Measurements from ENCODE around the gene CCDC158.
"Not testable (repeated sequence)": the region's sequence is repeated elsewhere in the genome, so short reads cannot be mapped to it uniquely, and the experiment has no call there.

Gene CCDC158

DNA sequence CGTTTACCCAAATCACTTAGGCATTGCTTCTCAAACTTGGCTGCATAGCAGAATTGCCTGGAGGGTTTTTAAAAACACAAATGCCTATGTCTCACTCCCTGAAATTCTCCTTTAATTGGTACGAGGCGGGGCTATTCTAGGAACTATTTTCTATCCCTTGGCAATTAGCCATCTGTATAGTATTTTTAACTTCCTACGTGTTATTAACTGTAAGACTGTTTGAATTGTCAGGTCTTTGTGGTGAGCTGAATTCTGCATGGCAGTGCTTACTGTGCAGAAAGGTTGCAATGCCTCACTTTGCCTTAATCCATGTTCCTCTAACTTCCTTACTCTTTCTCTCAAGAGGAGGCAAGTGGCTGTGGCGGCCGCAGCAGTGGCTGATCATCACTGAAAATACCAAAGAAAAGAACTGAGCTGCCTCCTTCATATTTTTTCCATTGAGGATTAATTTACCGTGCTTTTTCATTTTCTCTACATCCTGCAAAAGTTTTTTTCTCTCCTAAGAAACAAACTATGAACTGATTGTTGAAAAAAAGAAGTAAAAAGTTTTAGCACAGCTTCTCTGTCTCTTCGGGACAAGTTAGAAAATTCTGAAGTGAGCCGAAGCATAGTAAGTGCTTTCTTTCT, 14.1 kb upstream of the CCDC158 start, which contains the start of gene SHROOM3:
SHROOM3 (plus strand) TSS at position 329 of the 627 bp plus-strand sequence. CDS start 824 bp downstream, outside the sequence.
- intact Hi-C loops (cut with DNase I): loop anchor here (5.0 kb wide), 1 partner anchor 62 kb away; no protein-coding TSS in a partner anchor
- DNase-seq: no peak

DNA sequence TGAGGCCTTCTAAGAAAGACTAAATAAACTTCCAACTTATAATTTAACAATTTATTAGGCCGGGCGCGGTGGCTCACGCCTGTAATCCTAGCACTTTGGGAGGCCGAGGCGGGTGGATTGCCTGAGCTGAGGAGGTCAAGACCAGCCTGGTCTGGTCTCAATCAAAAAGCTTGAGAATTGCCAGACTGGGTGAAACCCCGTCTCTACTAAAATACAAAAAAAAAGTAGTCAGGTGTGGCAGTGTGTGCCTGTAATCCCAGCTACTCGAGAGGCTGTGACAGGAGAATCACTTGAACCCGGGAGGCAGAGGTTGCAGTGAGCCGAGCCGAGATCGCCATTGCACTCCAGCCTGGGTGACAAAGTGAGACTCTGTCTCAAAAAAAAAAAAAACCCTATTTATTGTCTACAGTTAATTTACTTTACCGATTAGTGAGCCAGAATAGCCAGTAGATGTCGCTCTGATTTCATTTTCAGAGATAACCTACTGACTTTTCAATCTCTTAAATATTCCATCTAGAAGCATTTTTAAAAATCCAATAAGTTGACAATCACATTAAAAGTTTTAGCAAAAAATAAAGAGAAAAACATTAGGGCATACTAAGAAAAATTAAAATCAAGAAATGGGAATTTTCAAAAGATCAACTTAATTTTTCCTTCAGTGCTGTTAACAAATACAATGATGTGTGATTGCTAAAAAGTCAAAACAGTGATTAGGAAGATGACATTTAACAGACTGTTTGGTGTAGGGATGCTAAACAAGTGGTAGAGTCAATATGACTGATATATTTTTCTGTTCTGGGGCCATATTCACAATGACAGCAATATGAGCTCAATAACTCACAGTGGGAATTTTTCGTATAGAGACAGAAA, 9.8 kb upstream of the CCDC158 start:
- peak in 5 of 42 donors; percentile 20 to 55 (median 43) for DNase-seq
- intact Hi-C loops (cut with DNase I): no loop called here

DNA sequence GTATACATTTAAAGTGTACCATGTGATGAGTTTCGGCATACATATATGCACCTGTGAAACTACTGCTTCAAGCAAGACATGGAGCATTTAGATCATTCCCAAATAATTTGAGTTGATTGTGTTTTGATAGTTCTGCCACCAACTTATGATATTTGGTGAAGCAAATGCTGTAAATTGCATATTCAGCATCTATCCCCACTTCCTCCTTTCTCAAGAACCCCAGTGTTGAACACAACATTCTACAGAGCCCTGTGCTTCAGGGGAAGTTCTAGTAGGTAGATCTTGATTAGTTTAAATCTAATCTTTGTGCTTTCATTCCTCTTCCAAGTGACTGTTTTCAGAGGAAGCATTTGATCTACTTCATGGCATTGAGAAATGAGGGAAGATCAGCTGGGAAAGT, 8.7 kb upstream of the CCDC158 start:
- no peak for DNase-seq

DNA sequence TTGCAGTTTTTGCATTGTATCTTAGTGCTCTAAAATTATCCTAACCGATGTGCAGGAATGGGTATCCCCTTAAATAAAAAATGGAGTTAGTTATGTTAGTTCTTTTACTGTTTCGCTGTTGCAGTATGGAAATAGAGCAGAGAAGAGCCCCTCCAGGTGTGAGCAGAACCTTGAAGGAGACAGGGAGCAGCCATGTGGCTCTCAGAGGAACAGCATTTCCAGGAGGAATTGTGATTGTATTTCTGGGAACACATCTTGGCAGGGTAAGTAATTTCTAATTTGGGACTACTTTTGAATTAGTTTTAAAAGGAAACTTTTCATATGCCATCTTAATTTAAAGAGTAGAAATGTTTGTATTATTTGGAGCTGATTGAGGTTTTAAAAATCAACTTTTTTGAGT, 5.3 kb upstream of the CCDC158 start:
- DNase-seq: no peak
- intact Hi-C loops (cut with DNase I): no loop called here

More for the DNA sequence above, 8.7 kb upstream of the CCDC158 start:
- intact Hi-C loops (cut with DNase I): no loop called here

DNA sequence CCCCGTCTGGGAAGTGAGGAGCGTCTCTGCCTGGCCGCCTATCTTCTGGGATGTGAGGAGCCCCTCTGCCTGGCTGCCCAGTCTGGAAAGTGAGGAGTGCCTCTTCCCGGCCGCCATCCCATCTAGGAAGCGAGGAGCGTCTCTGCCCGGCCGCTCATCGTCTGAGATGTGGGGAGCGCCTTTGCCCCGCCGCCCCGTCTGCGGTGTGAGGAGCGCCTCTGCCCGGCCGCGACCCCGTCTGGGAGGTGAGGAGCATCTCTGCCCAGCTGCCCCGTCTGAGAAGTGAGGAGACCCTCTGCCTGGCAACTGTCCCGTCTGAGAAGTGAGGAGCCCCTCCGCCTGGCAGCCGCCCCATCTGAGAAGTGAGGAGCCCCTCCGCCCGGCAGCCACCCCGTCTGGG, 2.2 kb upstream of the CCDC158 start:
- intact Hi-C loops (cut with DNase I); DNase-seq: not testable (repeated sequence)

DNA sequence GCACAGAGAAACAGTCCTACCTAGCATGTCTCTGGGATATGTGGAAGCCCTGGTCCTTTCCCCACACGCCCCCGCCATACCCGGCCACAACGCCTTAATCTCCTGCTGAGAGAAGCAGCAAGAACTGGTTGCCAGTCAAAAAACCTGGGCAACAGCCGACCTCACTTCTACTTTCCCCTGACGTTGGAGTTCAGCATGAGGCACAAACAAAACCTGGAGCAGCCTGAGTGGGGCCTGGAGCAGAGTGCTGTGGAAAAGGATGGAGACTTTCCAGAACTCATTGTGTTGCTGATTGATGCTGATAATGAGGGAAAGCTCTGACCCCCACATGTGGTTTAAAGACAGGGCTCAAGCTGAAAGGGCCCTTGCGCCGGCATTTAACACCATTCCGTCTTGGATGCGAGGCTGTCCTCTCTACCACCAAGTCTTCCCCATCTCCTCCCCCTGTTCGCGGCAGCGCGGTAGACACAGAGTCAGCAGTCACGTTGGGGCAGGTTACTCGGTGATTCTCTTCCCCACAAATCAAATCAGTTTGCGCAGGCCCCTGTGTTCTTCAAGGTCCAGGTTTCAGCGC, 666 bp downstream of the CCDC158 start:
- intact Hi-C loops (cut with DNase I): no loop called here
- DNase-seq: peak in 1 of 42 donors; percentile 9

DNA sequence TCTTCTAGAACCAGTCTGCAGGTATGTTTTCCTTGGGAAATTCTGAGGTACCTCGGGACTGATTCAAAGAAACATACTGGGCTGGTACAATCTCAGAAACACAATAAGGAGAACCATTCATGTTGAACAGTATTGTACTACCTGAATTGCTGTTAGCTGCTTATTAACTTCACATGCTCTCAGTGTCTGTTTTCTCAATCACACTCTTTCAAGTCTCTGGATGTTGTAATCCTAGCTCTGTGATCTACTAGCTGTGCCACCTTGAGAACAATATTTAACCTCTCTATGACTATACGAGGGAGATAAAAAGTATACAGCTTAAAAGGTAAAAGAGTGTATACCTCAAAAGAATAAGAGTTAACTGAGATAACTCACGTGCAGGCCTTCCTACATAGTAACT, 10.3 kb downstream of the CCDC158 start:
- DNase-seq: no peak
- intact Hi-C loops (cut with DNase I): no loop called here

DNA sequence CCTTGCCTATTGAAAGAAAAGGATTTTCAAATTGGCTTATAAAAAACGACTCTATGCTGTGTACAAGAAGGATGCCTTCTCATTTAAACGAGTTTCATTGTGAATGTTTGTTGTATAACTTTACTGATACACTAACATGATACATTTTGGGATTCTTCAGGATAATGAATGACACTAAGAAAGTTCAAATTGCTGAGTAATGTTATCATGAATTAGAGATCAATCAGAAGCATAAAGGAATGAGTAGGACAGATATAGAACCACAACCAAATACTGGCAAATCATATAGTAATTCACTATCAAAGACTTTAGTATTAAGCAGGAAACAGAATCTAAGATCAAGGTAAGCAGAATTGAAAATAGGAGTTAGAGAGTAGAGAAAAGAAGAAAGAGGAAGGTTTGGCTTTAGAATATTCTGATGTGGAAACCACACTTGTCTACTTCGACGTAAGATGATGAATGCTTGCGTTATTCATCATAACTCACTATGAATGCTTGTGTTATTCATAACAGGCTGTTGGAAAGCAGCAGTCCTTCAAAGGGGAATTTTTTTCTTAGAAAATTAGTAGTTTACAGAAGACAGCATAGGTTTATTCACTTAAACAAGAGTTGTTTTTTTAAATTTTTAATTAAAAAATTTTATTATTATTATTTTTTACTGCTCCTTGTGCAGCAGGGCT, 13.4 kb downstream of the CCDC158 start:
- DNase-seq: no peak
- intact Hi-C loops (cut with DNase I): no loop called here

DNA sequence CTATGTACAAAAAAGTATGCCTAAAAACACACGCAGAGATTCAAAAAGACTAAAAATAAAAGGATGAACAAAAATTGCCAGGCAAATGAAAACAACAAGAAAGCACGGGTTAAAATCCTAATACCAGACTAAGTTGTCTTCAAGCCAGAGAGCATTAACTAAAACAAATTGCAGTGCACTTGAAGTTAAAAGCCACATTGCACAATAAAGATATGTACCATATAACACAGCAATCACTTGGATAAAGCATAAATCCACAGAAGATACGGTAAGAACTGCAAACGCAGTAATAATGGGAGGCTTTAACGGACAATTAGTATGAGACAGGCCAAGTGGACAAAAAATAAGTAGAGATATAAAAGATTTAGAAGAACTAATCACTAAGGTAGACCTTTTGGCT, 14.9 kb downstream of the CCDC158 start:
- no peak for DNase-seq
- intact Hi-C loops (cut with DNase I): no loop called here

DNA sequence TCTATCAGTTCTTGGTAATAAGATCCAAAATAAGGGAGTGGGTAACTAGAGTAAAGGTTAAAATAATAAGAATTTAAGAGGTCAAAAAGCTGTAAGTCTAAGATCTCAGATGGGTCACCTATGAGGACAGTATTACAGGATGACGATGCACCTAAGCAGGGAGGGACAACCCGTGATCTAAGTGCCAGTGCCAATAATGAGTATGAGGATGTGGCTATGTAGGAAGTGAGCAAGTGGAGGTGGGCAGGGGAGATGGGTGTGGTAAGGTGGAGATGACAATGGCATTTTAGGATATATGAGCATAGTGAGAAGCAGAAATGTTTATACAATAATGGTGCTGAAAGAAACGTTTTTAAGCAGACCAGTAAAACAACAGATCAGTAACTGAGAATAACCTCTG, 19.3 kb downstream of the CCDC158 start:
- DNase-seq: no peak
- intact Hi-C loops (cut with DNase I): no loop called here

DNA sequence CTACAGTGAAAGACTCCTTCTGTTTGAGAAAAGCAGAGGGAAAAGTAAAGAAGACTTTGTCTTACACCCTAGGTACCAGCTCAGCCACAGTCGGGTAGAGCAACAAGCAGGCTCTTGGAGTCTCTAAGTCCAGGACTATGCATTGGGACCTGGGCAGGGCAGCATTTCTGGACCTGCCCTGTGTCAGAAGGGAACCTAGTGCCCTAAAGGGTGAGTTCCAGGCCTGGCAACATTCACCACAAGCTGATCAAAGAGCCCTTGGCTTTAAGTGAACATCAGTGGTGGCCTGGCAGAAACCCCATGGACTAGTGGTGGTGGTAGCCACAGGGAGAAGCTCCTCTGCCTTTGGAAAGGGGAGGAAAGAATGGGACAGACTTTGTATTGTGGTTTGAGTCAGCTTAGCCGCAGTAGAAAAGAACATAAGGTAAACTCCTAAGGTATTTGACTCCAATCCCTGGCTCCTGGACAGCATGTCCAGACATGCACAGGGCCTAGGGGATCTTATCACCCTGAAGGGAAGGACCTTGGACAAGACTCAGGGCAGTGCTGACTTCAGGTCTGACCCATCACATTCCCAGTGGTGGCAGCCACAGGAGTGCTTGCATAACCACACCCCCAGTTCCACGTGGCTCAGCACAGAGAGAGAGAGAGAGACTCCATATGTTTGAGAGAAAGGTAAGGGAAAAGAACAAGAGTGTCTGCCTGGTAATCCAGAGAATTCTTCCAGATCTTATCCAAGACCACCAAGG, 32.6 kb downstream of the CCDC158 start:
- DNase-seq: no peak
- intact Hi-C loops (cut with DNase I): no loop called here

DNA sequence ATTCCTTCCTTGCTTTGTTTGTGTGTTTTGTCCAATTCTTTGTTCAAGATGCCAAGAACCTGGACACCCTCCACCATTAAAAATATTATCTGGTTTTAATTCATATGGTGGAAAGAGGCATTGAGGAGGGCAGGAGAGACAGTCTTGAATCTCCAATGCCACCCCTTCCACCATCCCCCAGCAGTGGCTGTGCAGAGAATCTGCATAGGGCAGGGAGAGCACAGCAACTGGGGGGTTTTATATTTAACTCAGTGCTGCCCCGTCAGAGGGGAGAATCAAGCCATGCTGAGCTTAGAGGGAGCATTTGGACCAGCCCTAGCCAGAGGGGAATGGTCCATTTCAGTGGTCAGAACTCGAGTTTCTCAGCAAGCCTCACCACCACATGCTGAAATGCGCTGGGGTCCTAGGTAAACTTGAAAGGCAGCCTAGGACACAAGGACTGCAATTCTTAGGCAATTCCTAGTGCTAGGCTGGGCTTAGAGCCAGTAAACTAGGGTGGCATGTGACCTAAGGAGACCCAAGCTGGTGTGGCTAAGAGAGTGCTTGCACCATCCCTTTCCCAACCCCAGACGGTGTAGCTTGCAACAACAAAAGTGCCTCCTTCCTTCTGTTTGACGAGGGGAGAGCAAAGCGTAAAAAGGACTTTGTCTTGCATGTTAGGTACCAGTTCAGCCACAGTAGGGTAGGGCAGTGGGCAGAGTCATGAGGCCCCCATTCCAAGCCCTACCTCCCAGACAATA, 34.2 kb downstream of the CCDC158 start:
- intact Hi-C loops (cut with DNase I): no loop called here
- no peak for DNase-seq

DNA sequence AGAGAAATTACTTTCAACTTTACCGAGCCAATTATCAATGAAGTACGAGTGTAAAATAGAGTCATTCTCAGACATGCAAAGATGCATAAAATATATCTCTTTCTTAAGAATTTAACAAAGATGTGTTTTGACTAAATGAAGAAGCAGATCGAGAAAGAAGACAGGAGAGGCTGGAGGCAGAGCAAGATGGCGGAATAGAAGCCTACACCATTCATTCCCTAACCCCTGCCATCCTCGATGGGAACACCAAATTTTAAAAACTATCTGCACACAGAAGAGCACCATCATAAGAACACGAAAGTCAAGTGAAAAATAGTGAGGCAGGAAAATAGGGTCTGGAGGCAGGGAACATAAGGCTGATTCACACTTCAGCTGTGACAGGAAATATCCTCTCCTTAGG, 35.0 kb downstream of the CCDC158 start:
- intact Hi-C loops (cut with DNase I): no loop called here
- no peak for DNase-seq

DNA sequence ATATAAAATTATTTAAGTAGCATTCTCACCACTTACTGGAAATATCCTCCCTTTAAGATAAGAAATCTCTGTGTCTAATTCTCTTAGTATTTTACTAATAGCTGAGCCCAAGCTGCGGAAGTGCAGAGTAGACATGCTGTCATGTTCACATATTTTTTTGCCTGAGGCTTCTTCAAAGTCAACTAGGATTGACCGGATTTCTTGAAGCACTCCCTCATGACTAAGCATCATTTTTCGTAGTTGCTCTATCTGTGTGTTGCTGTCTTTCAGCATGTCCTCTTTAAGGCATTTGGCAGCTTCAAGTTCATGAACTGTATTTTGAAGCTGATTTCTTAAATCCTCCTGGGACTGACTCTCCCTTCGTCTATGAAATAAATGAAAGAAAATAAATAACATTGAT, 36.9 kb downstream of the CCDC158 start:
- no peak for DNase-seq
- intact Hi-C loops (cut with DNase I): no loop called here

DNA sequence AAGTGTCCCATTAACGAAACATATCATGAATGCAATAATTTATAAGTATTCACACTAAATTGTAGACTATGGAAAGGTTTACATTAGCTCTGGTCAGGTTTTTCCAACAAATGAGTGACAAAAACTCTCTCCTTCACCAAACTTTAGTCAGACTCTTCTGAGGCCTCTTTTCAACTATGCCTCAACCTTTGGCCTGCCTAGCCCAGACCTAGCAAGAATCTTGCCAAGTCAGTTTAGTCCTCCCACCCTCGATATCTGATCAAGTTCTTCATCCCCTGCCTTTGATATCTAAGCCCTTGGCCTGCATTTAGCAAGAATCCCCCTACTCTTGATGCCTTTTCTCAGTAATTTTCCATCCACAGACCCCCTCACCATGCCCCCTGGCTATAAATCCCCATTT, 37.9 kb downstream of the CCDC158 start:
- intact Hi-C loops (cut with DNase I): no loop called here
- DNase-seq: no peak

DNA sequence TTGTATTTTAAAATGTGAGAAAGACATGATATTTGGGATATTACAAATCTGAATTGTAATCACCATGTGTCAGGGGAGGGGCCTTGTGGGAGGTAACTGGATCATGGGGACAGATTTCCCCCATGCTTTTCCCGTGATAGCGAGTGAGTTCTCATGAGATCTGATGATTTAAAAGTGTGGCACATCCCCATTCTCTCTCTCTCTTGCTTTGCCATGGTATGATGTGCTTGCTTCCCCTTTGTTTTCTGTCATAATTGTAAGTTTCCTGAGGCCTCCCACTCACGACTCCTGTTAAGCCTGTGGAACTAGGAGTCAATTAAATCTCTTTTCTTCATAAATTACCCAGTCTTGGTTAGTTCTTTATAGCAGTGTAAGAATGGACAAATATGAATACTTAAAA, 39.0 kb downstream of the CCDC158 start:
- no peak for DNase-seq
- intact Hi-C loops (cut with DNase I): no loop called here

DNA sequence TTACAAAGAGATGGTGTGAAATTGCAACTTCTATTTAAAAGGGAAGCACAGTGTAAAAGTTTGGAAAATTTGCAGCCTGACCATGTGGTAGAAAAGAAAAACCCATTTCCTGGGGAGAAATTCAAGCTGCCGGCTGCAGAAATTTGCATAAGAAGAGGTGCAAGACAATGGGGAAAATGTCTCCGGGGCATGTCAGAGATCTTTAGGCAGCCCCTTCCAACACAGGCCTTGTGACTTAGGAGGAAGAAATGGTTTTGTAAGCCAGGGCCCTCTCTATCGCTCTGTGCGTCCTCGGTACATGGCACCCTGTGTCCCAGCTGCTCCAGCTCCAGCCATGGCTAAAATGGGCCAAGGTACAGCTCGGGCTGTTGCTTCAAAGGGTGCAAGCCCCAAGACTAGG, 40.4 kb downstream of the CCDC158 start:
- intact Hi-C loops (cut with DNase I): no loop called here
- DNase-seq: no peak

DNA sequence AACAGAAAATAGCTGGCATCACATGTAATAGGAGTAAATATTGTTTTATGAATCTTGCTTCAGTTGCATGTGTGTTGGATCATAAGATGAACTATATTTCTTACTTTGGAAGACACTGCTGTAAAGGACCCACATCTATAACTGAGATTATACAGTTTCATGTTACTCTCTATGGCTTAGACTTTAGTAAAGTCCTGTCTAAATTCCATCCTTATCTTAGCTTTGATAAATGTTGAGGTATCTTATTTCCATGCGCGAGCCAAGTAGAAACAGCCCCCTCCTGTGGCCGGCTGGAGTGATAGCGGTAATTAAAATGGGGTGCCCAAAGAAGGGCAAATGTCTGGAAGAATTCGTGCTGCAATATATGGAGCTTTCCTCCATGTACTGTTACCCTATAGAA, 43.0 kb downstream of the CCDC158 start:
- no peak for DNase-seq
- intact Hi-C loops (cut with DNase I): no loop called here
